Chondrocyte (in vitro differentiated cells): ENCODE results near the gene HRH2. TPM values are rescaled to one million over a fixed set of nuclear protein-coding genes. Genes with fewer than 3 reads are reported as not detected.

ENCODE experiments used
- DNase-seq: peaks from one replicate; pipeline ENCODE4 v3.0.0; 2021; ENCODE audit warnings: mixed read lengths, low spot score
- H3K27ac Mint-ChIP-seq: one replicate; pipeline ENCODE4 v1.8.0; 2021; ENCODE audit warnings: mild to moderate bottlenecking, moderate library complexity, mixed read lengths; ENCODE audit not compliant: unreplicated experiment
- H3K27me3 Mint-ChIP-seq: 2 replicates; pipeline ENCODE4 v1.8.0; 2021; ENCODE audit warnings: low read depth, mixed read lengths
- H3K36me3 Mint-ChIP-seq: 2 replicates; pipeline ENCODE4 v1.8.0; 2021; ENCODE audit warnings: low read depth, mixed read lengths
- H3K4me1 Mint-ChIP-seq: 2 replicates; pipeline ENCODE4 v1.8.0; 2021; ENCODE audit warnings: low read depth, mild to moderate bottlenecking, mixed read lengths
- H3K4me3 Mint-ChIP-seq: one replicate; pipeline ENCODE4 v1.8.0; 2021; ENCODE audit warnings: mild to moderate bottlenecking, moderate library complexity, mixed read lengths; ENCODE audit not compliant: unreplicated experiment
- H3K9me3 Mint-ChIP-seq: 2 replicates; pipeline ENCODE4 v1.8.0; 2021; ENCODE audit warnings: low read depth, mixed read lengths
- CTCF ChIP-seq: fragments of 200-600 bp; sonication (generic); IDR thresholded peaks from 2 replicates; pipeline ENCODE4 v1.5.0; 2021; ENCODE audit warnings: antibody characterized with exemption, mild to moderate bottlenecking, moderate library complexity
- total RNA-seq: library from RNA; stranded (reverse); gene quantifications from 3 replicates; pipeline ENCODE4 v1.2.1, GENCODE V29; 2021

The HRH2 gene
- total RNA-seq, 1 donor from 2014 or later: 0.30 TPM

GRCh38 chr5:175674731-175675346 lies 17.0 kb downstream of the HRH2 start:
- no peaks in the 10 kb centered on the region for H3K36me3 Mint-ChIP-seq
- H3K27me3 Mint-ChIP-seq: peaks cover 28% of the 10 kb centered on the region
- H3K27ac Mint-ChIP-seq: no peak overlapping the region
- H3K9me3 Mint-ChIP-seq: no peaks in the 10 kb centered on the region
- no peak overlapping the region for H3K4me3 Mint-ChIP-seq
- TF ChIP-seq CTCF: no peak
- DNase-seq: no peak
- H3K4me1 Mint-ChIP-seq: no peaks in the 10 kb centered on the region

GRCh38 chr5:175675873-175676272 lies 18.0 kb downstream of the HRH2 start:
- H3K36me3 Mint-ChIP-seq: no peaks in the 10 kb centered on the region
- peaks cover 35% of the 10 kb centered on the region for H3K27me3 Mint-ChIP-seq
- no peaks in the 10 kb centered on the region for H3K9me3 Mint-ChIP-seq
- DNase-seq: no peak
- no peak overlapping the region for H3K27ac Mint-ChIP-seq
- TF ChIP-seq CTCF: no peak
- no peak overlapping the region for H3K4me3 Mint-ChIP-seq
- no peaks in the 10 kb centered on the region for H3K4me1 Mint-ChIP-seq

- H3K9me3 Mint-ChIP-seq: no peaks in the 10 kb centered on the region
- no peak for TF ChIP-seq CTCF
- H3K27me3 Mint-ChIP-seq: peaks cover 30% of the 10 kb centered on the region
Observed at GRCh38 chr5:175677571-175677970, 19.7 kb downstream of the HRH2 start.

GRCh38 chr5:175678074-175678473 lies 20.2 kb downstream of the HRH2 start:
- Mint-ChIP-seq H3K36me3 (no peaks in the 10 kb centered on the region), H3K4me3 (no peak overlapping the region), H3K9me3 (no peaks in the 10 kb centered on the region), H3K27me3 (peaks cover 26% of the 10 kb centered on the region), H3K4me1 (no peaks in the 10 kb centered on the region), H3K27ac (no peak overlapping the region)
- DNase-seq: no peak
- TF ChIP-seq CTCF: no peak

More at GRCh38 chr5:175677571-175677970, 19.7 kb downstream of the HRH2 start:
- no peak for DNase-seq
- Mint-ChIP-seq H3K36me3 (no peaks in the 10 kb centered on the region), H3K4me1 (no peaks in the 10 kb centered on the region), H3K27ac (no peak overlapping the region), H3K4me3 (no peak overlapping the region)

GRCh38 chr5:175679411-175679810 lies 21.5 kb downstream of the HRH2 start:
- Mint-ChIP-seq H3K4me3 (no peak overlapping the region), H3K36me3 (no peaks in the 10 kb centered on the region), H3K4me1 (no peaks in the 10 kb centered on the region), H3K27me3 (peaks cover 21% of the 10 kb centered on the region), H3K9me3 (no peaks in the 10 kb centered on the region), H3K27ac (no peak overlapping the region)
- TF ChIP-seq CTCF: no peak
- peak; percentile 4 for DNase-seq
